ENCODE measurements around the gene ROBO3. TPM values are rescaled to one million over a fixed set of nuclear protein-coding genes. Genes with fewer than 3 reads are reported as not detected.

Gene ROBO3
- total RNA-seq, 2 donors from 2014 or later: 18.0 to 30.6 TPM

DNA sequence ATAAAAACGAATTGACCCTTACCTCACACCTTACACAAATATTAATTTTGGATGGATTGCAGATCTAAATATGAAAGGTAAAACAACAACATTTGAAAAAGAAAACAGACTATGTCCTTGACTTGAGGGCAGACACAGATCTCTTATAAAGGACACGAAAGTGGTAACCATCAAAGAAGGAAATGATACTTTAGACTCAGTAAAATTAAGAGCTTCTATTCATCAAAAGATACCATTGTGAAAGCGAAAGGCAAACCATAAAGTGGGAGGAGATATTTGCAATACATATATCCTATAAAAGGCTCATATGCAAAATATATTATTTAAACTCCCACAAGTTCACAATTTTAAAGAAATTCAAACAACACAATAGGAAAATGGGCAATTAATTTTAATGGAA, 65.6 kb downstream of the ROBO3 start:
- Histone ChIP-seq H3K9me3 (no peaks in the 10 kb centered on the region), H3K27ac (no peak overlapping the region), H3K27me3 (replicated peaks; ENCODE audit: insufficient read depth) (no peaks in the 10 kb centered on the region), H3K4me3 (no peak overlapping the region), H3K4me1 (replicated peaks) (no peaks in the 10 kb centered on the region), H3K36me3 (no peaks in the 10 kb centered on the region)
- WGBS: 46% methylated on average over 3 of the region's 3 CpGs
- intact Hi-C loops (cut with DNase I): no loop called here
- TF ChIP-seq POLR2AphosphoS5 (IDR thresholded peaks at IDR 0.05): no peak
- TF ChIP-seq POLR2A (IDR thresholded peaks at IDR 0.05): no peak
- TF ChIP-seq, protein P1, sequence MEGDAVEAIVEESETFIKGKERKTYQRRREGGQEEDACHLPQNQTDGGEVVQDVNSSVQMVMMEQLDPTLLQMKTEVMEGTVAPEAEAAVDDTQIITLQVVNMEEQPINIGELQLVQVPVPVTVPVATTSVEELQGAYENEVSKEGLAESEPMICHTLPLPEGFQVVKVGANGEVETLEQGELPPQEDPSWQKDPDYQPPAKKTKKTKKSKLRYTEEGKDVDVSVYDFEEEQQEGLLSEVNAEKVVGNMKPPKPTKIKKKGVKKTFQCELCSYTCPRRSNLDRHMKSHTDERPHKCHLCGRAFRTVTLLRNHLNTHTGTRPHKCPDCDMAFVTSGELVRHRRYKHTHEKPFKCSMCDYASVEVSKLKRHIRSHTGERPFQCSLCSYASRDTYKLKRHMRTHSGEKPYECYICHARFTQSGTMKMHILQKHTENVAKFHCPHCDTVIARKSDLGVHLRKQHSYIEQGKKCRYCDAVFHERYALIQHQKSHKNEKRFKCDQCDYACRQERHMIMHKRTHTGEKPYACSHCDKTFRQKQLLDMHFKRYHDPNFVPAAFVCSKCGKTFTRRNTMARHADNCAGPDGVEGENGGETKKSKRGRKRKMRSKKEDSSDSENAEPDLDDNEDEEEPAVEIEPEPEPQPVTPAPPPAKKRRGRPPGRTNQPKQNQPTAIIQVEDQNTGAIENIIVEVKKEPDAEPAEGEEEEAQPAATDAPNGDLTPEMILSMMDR (IDR thresholded peaks at IDR 0.05): no peak
- DNase-seq (ENCODE audit: low spot score): no peak

Other genes with a start within 250 kb of the ROBO3 start
- 10 to 100 TPM; 30.8 to 33.8 TPM for gene TBRG1, start 242.6 kb upstream of the ROBO3 start, total RNA-seq
- 10 to 100 TPM; 20.4 to 30.1 TPM for gene SIAE, start 191.7 kb upstream of the ROBO3 start, total RNA-seq
- 10 to 100 TPM; 14.7 to 20.8 TPM for gene SPA17, start 191.5 kb upstream of the ROBO3 start, total RNA-seq
- 1 to 10 TPM; 1.2 to 1.8 TPM for gene NRGN, start 125.5 kb upstream of the ROBO3 start, total RNA-seq
- 10 to 100 TPM; 28.2 to 38.6 TPM for gene VSIG2, start 113.2 kb upstream of the ROBO3 start, total RNA-seq
- 10 to 100 TPM; 12.1 to 18.6 TPM for gene ESAM, start 103.1 kb upstream of the ROBO3 start, total RNA-seq
- 10 to 100 TPM; 12.3 to 22.9 TPM for gene MSANTD2, start 65.0 kb upstream of the ROBO3 start, total RNA-seq
- 10 to 100 TPM in 1 of 2 donors, 1 to 10 TPM in 1; 8.5 to 22.0 TPM for gene ROBO4, start 32.4 kb downstream of the ROBO3 start, total RNA-seq
- gene HEPN1, start 53.8 kb downstream of the ROBO3 start, total RNA-seq: not detected
- gene HEPACAM, start 70.6 kb downstream of the ROBO3 start, total RNA-seq: under 1 TPM in 1 of 2 donors, not detected in 1; 0.27 TPM
- 1 to 10 TPM; 3.6 to 7.1 TPM for gene CCDC15, start 88.8 kb downstream of the ROBO3 start, total RNA-seq
- gene SLC37A2, start 197.9 kb downstream of the ROBO3 start, total RNA-seq: 10 to 100 TPM; 10.2 to 13.3 TPM
- 10 to 100 TPM; 17.7 to 33.5 TPM for gene TMEM218, start 246.2 kb downstream of the ROBO3 start, total RNA-seq